H1 (cell line): ENCODE data around the gene PEAK1. TPM values are rescaled to one million over a fixed set of nuclear protein-coding genes. Genes with fewer than 3 reads are reported as not detected.

Source experiments
- TBP ChIP-seq: IDR thresholded peaks from 2 replicates; pipeline ENCODE4 v1.6.1; 2011; ENCODE audit warnings: low read depth, low read length, improper control_type of control experiment
- polyA plus RNA-seq, 7 experiments: library from polyadenylated mRNA; depleted of rRNA in 3 of 7; stranded (reverse) in 5 of 7; unstranded in 2 of 7; fragments of >200 nt in 5 of 7; fragments of 200-250 nt in 2 of 7; gene quantifications; 1 replicate in 5 of 7; 2 replicates in 1 of 7; 4 replicates in 1 of 7; pipeline versions ENCODE4 v1.2.1 to v1.2.3, GENCODE V29; 2011 to 2013; ENCODE audit warnings: missing spikeins in 2 of 7, mixed read lengths in 2 of 7
- total RNA-seq: library from RNA; stranded (reverse); fragmentation: NEBNext Ultra II Directional; extraction: Animal tissue kit (Norgen Biotek cat#: 25700); gene quantifications from 2 replicates; pipeline ENCODE4 v1.2.1, GENCODE V29; 2021

Gene PEAK1
- total and polyA plus RNA-seq, 2 of the 8 experiments (the other 6 are each of a cell fraction or from before 2014, with no cell fraction given) = 8.8 to 44.8 TPM

DNA sequence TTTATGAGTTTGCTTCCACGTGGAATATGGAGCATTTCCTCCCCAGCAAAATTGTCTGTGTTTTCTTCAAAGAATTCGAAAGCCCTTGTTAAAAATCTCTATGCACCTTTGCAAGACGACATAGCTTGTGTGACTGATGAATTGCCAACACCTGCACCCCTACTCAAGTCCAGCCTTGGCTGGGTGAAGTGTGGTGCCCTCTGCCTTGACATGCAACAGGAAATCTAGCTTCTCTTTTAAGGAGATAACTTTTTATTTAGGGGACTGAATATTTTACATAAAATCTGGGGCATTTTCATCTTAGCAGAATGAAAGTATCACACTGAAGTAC, 1.4 kb upstream of the PEAK1 start (continued):
- TF ChIP-seq TBP = no peak
- TF ChIP-seq, all 59 proteins: peak for 0
